NOMO-1 treated with DMSO at 0.1 percent for 48 hours (cell line): ENCODE results near the gene GLMN.

Experiments used
- DNase-seq: peaks from one replicate; lab custom pipeline; 2025; ENCODE audit not compliant: unreplicated experiment; lab: John Stamatoyannopoulos, UW

GLMN gene, protein sequence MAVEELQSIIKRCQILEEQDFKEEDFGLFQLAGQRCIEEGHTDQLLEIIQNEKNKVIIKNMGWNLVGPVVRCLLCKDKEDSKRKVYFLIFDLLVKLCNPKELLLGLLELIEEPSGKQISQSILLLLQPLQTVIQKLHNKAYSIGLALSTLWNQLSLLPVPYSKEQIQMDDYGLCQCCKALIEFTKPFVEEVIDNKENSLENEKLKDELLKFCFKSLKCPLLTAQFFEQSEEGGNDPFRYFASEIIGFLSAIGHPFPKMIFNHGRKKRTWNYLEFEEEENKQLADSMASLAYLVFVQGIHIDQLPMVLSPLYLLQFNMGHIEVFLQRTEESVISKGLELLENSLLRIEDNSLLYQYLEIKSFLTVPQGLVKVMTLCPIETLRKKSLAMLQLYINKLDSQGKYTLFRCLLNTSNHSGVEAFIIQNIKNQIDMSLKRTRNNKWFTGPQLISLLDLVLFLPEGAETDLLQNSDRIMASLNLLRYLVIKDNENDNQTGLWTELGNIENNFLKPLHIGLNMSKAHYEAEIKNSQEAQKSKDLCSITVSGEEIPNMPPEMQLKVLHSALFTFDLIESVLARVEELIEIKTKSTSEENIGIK

DNA sequence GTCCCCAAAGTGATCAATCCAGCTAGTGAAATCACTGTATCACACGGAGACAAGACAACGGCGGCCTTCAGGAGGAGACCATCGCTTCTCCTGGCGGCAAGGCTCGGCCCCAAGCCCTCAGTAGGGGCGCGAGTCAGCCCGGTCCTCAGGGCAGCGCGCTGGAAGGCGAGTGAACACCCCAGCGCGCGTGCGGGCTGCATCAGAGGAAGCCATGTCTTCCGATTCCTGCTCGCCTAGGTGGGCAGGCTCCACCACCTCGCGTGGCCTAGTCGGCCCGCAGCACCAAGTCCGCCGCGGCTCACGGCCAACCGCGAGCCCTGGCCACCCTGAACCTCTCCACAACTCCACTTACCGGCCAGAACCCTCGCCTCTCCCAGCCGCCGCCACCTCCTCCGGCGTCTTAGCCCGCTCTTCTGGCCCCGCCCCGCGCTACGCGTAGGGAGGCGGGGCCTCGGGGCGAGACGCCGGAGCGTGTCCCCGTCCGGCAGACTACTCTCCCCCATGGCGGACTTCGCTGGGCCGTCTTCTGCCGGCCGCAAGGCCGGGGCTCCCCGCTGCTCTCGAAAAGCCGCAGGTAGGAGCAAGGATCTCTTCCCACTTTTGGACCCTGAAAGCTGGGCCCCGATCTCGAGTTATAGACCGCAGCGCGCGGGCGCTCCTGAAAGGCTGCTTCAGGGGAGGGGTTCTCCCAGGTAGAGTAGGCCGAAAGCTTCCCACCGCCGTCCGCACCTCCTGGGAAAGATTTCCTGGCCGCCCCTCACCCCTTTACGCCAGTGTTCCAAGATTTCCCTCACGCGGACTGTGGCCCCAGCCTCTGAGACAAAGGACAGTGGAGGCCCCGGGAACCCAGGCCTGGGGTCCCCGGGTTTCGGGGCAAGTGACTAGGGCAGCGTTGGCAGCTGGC lies at the start of gene GLMN, which contains the start of gene RPAP2:
TSS of gene GLMN (minus strand) at position 415 of the 904 bp plus-strand sequence. CDS start 988 bp downstream, outside the sequence.
TSS of gene RPAP2 (plus strand) at position 487 of the 904 bp plus-strand sequence. CDS start at position 502, 15 bp downstream.
- peak; percentile 86 for DNase-seq

DNA sequence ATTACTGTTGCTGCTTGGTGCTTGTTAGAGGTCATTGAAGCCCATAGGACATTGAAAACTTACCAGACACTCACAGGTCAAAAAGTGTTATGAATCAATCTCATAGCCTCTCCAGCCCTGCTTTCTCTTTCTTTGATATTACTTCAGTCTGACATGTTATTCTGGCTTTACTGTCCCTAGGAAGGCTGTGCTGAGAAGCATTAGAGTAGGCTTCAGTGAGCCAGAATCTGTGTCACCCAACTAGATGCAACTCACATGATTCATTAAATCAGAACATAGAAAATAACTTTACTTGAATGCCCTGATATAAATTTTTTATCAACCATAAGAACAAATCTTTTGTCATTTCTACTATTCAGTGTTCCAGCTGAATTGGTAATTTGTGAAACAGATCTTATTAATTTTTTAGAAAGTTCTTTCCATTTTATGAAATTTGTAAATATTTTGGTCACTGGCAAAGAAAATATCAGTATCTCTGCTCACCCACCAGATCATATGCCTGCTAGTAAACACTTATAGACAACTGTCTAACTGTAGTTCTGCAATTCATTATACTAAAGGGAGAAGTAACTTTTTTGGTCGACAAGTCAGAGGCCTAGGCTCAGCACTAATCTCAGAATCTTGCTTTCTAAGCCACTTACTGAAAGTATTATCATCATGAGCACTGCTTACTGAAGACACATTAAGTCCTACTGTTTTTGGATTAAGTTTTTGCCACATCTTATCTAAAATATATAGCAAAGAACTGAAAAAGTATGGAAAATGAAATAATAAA lies 48.3 kb upstream of the GLMN start:
- DNase-seq = peak; percentile 48

DNA sequence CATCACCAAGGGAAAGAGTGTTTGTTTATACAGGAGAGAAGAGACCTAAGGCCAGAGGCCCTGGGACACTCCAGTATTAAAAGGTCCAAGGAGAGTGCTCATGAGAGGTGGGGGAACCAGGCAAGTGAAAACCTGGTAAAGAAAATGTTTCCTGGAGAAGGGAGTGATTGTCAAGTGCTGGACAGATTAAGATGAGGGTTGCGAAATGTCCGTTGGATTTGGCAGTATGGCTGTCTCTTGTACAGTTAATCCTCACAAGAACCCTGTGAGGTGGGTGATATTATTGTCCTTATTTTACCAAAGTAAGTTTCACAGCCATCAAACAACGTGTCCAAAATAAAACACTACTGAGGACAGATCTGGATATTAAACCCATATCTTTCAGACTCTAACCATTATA lies 44.3 kb upstream of the GLMN start:
- DNase-seq = no peak

DNA sequence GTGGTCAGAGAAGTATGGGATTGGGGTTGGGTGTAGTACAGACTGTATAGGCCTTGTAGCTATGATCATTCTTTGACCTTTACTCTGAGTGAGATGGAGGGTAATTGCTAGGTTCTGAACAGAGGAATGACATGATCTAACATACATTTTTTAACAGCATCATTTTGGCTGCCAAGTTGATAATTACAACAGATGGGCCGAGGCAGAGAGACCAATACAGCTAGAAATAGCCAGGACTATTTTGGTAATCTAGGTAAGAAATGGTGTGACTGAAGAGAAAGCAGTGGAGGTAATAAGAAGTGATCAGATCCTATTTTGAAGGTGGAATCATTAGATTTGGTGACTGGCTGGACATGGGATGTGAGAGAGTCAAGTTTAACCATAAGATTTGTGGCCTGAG lies 43.6 kb upstream of the GLMN start:
- no peak for DNase-seq

DNA sequence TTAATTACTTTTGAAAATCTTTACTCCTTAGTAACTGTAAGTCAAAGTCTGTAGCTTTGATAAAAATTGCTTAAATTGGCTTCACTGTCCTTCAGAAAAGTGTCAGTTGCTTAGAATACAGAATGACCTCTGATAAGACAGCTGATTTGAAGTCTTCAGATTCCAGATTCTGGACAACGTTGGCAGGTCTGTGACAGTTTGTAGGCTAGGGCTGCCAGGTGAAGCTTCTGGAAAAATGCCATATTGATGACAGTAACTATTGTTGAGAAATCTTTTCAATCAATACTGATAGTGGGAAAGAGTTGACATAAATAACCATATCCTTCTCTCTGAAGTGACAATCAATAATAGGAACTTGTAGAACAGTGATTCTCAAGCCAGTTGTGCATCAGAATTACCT lies 41.4 kb upstream of the GLMN start:
- DNase-seq = no peak

DNA sequence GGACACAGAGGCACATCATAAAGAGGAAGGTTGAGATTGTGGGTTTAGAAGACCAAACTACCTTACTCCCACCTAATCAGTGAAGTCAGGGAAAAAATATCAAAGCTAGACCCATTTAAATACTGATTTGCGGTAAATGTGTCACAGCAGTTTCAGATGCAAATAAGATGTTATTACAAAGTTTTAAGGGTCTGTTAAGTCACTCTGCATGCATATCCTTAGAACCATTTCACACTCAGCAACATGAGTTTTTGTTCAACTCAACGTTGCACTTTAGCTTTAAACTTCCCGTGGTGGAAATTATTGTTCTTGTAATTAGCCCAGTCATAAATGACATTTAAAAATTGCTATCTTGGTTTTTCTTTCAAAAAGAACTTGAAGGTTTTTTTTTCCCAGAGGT lies 34.9 kb upstream of the GLMN start:
- no peak for DNase-seq

DNA sequence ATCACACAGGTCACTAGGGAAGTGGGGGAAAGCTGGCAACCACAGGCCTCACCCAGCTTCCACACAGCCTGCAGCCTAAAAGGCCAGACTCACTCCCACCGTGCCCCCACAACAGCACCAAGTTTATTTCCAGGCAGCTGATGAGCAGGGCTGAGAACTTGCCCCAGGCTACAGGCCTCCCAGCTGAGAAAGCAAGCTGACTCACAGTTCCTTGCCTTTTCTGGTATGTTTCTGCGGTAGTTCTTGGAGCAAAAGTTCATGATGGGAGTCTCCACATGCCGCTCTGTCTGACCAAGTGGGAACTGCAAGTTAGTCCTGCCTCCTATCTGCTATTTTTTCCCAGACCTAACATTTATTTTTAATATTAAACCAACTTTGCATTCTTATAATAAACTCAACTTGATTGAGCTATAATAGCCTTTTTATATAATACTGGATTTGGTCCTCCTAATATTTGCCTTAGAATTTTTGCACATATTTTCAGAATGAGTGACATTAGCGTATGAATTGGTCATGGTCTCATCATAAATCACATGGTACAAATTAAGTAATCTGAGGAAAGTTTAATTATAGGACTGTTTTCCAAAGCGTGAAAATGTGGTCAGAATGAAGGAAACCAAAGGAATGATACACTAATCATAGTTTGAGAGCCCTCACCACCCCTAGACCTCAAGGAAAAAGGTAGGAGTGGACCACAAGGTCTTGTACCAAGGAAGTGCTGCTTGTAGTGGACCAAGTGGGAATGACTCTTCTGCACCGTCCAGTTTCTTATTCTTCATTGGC lies 30.8 kb upstream of the GLMN start:
- no peak for DNase-seq

DNA sequence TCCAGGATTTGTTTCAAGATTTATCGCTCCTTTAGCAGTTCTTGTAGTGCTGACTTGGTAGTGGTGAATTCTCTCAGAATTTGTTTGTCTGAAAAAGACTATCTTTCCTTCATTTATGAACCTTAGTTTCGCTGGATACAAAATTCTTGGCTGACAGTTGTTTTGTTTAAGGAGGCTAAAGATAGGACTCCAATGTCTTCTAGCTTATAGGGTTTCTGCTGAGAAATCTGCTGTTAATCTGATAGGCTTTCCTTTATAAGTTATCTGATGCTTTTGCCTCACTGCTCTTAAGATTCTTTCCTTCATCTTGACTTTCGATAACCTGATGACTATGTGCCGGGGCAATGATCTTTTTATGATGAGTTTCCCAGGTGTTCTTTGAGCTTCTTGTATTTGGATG lies 29.0 kb upstream of the GLMN start:
- no peak for DNase-seq

DNA sequence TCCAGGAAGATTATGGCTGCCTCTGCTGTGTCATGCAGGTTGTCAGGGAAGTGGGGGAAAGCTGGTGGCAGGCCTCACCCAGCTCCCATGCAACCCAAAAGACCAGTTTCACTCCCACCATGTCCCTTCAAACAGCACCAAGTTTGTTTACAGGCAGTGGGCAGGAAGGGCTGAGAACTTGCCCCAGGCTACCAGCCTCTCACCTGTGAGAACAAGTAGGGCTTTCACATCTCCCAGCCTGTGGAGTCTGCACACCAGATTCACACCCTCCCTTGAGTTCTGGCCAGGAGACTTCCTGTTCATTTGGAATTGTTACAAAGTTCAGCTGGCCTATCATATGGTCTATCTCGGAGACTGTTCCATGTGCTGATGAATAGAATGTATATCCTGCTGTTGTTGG lies 27.9 kb upstream of the GLMN start:
- DNase-seq = no peak

DNA sequence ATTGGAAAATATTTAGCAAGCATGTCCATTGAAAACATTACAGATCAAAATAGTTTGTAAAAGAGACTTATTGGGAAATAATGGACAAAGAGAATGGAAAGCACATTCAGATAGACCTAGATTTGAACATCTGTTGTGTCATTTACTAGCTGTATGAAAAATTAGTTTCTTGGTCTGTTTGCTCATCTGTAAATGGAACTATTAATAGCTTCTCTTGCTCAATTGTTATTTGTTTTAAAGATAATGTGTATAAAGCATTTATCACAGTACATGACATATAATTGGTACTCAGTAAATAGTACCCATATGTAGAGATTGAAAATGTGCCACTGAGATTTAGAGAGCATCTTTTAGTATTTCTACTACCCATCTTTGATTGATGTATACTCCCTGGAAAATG lies 26.0 kb upstream of the GLMN start:
- no peak for DNase-seq

DNA sequence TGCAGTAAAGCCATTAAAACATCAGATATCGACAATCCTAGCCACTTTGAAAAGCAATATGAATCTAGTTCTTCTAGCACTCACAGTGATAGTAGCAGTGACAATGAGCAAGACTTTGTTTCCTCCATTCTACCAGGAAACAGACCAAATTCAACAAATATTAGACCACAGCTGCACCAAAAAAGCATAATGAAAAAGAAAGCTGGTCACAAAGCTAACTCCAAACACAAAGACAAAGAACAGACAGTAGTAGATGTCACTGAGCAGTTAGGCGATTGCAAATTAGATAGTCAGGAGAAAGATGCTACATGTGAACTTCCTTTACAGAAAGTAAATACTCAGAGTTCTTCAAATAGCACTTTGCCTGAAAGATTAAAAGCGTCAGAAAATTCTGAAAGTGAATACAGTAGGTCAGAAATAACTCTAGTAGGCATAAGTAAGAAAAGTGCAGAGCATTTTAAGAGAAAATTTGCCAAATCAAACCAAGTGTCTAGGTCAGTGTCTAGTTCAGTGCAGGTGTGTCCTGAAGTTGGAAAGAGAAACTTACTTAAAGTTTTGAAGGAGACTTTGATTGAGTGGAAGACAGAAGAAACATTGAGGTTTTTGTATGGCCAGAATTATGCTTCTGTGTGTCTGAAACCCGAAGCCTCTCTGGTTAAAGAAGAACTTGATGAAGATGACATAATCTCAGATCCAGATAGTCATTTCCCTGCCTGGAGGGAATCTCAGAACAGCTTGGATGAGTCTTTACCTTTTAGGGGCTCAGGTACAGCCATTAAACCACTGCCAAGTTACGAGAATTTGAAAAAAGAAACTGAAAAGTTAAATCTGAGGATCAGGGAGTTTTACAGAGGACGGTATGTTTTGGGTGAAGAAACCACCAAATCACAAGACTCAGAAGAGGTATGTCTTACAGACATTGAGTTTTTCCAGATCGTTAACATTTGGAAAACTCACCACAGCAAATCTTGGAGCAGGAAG lies 25.0 kb upstream of the GLMN start:
- no peak for DNase-seq

DNA sequence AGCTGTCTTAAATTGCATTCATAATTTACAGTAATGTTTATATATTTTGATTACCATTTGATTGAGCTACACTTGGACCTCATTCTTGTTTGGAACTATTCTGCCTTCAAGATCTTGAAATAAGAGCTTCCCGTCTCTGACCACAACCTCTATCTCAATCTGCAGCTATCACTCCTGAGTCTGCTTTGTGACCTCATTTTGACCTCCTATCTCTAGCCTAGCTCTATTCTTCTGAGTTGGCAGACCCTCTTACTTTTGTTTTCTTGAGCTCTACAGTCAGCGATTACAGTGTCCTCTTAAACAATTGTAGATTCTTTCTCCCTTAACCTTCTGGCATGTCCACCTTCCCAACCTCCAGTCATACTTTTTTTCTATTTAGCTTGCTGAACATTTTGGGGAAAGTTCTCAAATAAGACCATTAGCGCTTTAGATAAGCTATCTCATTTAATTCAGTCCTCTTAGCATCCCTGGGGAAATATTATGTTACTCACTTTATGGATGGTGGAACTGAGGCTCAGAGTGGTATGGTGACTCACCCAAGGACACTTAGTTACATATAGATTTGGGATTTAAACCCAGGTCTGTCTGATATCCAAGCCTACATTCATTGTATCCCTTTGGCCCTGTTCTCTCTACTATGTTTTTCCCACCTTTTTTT lies 19.2 kb upstream of the GLMN start:
- no peak for DNase-seq

DNA sequence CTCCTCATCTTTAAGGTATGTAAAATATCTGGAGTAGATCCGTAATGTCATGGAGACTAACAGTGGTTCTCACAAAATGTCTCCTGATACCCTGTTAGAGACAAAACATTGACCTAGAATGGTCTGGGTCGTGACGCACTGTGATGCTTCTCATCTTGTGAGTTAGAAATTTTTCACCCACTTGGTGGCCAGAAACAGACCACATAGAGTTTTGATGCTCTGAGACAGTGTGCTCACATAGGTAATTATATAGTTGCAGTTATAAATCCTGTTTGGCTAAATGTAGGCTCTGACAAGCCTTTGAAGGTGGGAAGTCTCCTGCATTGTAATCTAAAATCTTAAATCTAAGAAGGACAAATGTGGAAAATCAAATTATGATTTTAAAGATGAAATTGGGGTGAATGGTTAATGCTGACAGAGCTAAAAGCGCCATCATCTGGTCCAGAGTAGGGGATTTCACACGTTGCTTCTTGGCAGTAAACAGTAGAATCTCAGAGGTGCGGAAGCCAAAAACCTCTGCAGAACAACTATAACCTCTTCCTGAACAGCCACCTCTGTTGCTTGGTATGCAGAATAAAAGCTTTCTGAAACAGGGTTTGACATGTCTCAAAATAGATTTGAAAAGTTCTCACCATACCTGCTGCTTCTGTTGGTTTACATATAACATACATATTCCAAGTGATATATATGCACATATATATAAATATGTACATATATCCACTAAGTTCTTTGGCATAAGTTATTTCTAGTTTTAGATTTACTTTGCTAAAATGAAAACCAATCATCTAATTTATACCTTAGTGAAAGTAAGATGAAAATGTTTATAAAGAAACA lies 17.2 kb upstream of the GLMN start:
- DNase-seq = no peak

DNA sequence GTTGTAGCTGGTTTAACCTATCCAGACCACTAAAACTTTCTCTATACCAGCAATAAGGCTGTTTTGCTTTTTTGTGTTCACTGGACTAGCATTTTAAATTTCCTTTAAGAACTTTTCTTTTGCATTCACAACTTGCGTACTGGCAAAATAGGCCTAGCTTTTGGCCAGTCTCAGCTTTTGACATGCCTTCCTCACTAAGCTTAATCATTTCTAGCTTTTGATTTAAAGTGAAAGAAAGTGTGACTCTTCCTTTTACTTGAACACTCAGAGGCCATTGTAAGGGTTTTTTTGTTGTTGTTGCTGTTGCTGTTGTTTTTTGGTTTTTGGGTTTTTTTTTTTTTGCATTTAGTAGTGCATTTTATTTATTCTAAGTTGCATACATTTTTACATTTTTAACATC lies 15.2 kb upstream of the GLMN start:
- no peak for DNase-seq

DNA sequence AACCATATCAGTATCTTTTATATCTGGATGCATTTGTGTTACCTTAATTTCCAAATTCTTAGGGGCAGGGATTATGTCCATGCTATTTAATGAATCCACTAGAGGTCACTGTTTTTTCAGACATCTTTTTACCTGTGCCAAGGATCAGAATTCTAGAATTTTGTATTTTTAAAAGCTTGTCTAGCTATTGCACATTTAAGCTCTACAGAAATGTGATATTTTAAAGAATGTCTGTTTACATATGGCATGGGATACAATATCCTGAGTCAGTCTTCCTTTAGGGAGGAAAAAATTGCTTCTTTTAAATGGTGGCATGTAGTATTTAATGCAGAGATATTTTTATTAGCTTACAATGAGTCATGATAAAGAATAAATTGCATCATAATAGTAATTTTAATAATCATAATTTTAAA lies 11.4 kb upstream of the GLMN start:
- peak; percentile 64 for DNase-seq

DNA sequence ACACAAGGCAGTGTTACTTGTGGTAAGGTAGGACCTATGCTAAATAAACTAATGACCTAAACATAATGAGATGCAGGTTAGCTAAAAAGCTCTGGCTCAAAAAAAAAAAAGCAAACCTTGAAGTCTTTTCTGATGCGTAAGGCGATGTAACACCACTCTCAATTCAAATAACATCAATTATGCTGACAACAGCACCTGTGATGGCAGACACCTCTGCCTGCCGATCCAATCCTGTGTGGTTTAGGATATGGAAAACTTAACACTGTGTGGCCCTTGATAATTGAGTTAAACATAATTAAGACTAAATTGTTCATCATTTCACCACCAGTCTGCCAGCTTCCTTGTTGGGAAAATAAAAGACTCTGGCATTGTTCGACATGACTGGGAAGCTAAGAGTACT lies 9.2 kb upstream of the GLMN start:
- DNase-seq = no peak

DNA sequence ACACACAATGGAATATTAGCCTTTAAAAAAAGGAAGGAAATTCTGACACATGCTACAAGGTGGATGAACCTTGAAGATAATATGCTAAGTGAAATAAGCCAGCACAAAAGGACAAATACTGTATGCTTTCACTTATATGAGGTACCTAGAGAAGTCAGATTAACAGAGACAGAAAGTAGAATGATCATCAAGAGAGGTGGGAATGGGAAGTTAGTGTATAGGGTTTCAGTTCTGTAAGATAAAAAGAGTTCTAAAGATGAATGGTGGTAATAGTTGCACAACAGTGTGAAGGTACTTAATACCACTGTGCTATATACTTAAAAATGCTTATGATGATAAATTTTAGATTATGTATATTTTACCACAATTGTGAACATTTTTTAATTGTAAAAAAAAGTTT lies 7.2 kb upstream of the GLMN start:
- DNase-seq = peak; percentile 55
